H9 (cell line): ENCODE data around the gene HERC3. TPM values are rescaled to one million over a fixed set of nuclear protein-coding genes. Genes with fewer than 3 reads are reported as not detected.

Source experiments
- DNase-seq: peaks from one replicate; pipeline ENCODE4 v3.0.0-alpha.2; 2017
- H2AFZ ChIP-seq: one replicate; pipeline ENCODE4 v1.6.1; 2013; ENCODE audit warnings: mild to moderate bottlenecking, low read length, control low read depth, moderate library complexity
- H2AK5ac ChIP-seq: 2 replicates; pipeline ENCODE4 v1.6.1; 2013; ENCODE audit warnings: low read length, control low read depth, mixed read lengths; ENCODE audit not compliant: insufficient read length
- H2BK120ac ChIP-seq: one replicate; pipeline ENCODE4 v1.6.1; 2013; ENCODE audit warnings: low read depth, mild to moderate bottlenecking, low read length, control low read depth, inconsistent platforms; ENCODE audit not compliant: poor library complexity, severe bottlenecking
- H2BK12ac ChIP-seq: 2 replicates; pipeline ENCODE4 v1.6.1; 2013; ENCODE audit warnings: low read length, control low read depth, mixed read lengths, low read depth; ENCODE audit not compliant: insufficient read length
- H2BK15ac ChIP-seq: 2 replicates; pipeline ENCODE4 v1.6.1; 2013; ENCODE audit warnings: low read depth, low read length, control low read depth
- H2BK20ac ChIP-seq: one replicate; pipeline ENCODE4 v1.6.1; 2013; ENCODE audit warnings: low read depth, mild to moderate bottlenecking, low read length, control low read depth, inconsistent platforms; ENCODE audit not compliant: poor library complexity, severe bottlenecking
- H2BK5ac ChIP-seq: 2 replicates; pipeline ENCODE4 v1.6.1; 2013; ENCODE audit warnings: low read length, control low read depth, mixed read lengths; ENCODE audit not compliant: insufficient read length
- H3K14ac ChIP-seq: 2 replicates; pipeline ENCODE4 v1.6.1; 2013; ENCODE audit warnings: low read length, control low read depth; ENCODE audit not compliant: insufficient read depth
- H3K18ac ChIP-seq: 2 replicates; pipeline ENCODE4 v1.6.1; 2013; ENCODE audit warnings: low read depth, mild to moderate bottlenecking, mixed read lengths, low read length, control low read depth; ENCODE audit not compliant: insufficient read length
- H3K23ac ChIP-seq: 2 replicates; pipeline ENCODE4 v1.6.1; 2013; ENCODE audit warnings: low read length, control low read depth, mixed read lengths, low read depth; ENCODE audit not compliant: insufficient read length
- H3K23me2 ChIP-seq: 2 replicates; pipeline ENCODE4 v1.6.1; 2013; ENCODE audit warnings: low read depth, mild to moderate bottlenecking, mixed read lengths, low read length, control low read depth; ENCODE audit not compliant: insufficient read length, poor library complexity, severe bottlenecking
- H3K27ac ChIP-seq: 2 replicates; pipeline ENCODE4 v1.5.1; 2013; ENCODE audit warnings: low read length, control low read depth, mixed read lengths, low read depth; ENCODE audit not compliant: insufficient read length
- H3K27me3 ChIP-seq: 2 replicates; pipeline ENCODE4 v1.6.1; 2013; ENCODE audit warnings: low read length, control low read depth, inconsistent platforms; ENCODE audit not compliant: insufficient read depth
- H3K4ac ChIP-seq: 2 replicates; pipeline ENCODE4 v1.6.1; 2013; ENCODE audit warnings: low read depth, mild to moderate bottlenecking, control low read depth, inconsistent platforms, low read length, moderate library complexity
- H3K4me1 ChIP-seq: 2 replicates; pipeline ENCODE4 v1.6.1; 2013; ENCODE audit warnings: low read length, control low read depth, inconsistent platforms; ENCODE audit not compliant: insufficient read depth
- H3K4me2 ChIP-seq: 2 replicates; pipeline ENCODE4 v1.6.1; 2013; ENCODE audit warnings: low read length, control low read depth, mixed read lengths; ENCODE audit not compliant: insufficient read length, insufficient read depth
- H3K56ac ChIP-seq: 2 replicates; pipeline ENCODE4 v1.6.1; 2013; ENCODE audit warnings: low read depth, mild to moderate bottlenecking, mixed read lengths, low read length, control low read depth; ENCODE audit not compliant: insufficient read length
- H3K79me1 ChIP-seq: 2 replicates; pipeline ENCODE4 v1.6.1; 2013; ENCODE audit warnings: low read depth, mild to moderate bottlenecking, moderate library complexity, low read length, control low read depth, inconsistent platforms; ENCODE audit not compliant: insufficient read depth, poor library complexity, severe bottlenecking
- H3K79me2 ChIP-seq: 2 replicates; pipeline ENCODE4 v1.6.1; 2013; ENCODE audit warnings: low read length, control low read depth, inconsistent platforms; ENCODE audit not compliant: insufficient read depth
- H3K9ac ChIP-seq: 2 replicates; pipeline ENCODE4 v1.6.1; 2013; ENCODE audit warnings: low read length, control low read depth, mixed read lengths; ENCODE audit not compliant: insufficient read length; ENCODE audit errors: extremely low read depth
- H3K9me3 ChIP-seq: one replicate; pipeline ENCODE4 v1.6.1; 2013; ENCODE audit warnings: low read depth, low read length, inconsistent platforms; ENCODE audit not compliant: control insufficient read depth
- H3T11ph ChIP-seq: one replicate; pipeline ENCODE4 v1.6.1; 2013; ENCODE audit warnings: mild to moderate bottlenecking, low read length, control low read depth, inconsistent platforms
- H4K20me1 ChIP-seq: one replicate; pipeline ENCODE4 v1.6.1; 2013; ENCODE audit not compliant: control insufficient read depth, insufficient read length, insufficient read depth
- H4K5ac ChIP-seq: 2 replicates; pipeline ENCODE4 v1.6.1; 2013; ENCODE audit warnings: low read depth, mild to moderate bottlenecking, mixed read lengths, low read length, control low read depth; ENCODE audit not compliant: insufficient read length
- H4K8ac ChIP-seq: replicated peaks from 2 replicates; pipeline ENCODE4 v1.6.1; 2013; ENCODE audit warnings: low read length, control low read depth, mixed read lengths, low read depth; ENCODE audit not compliant: insufficient read length
- H4K91ac ChIP-seq: 2 replicates; pipeline ENCODE4 v1.6.1; 2013; ENCODE audit warnings: low read depth, mild to moderate bottlenecking, moderate library complexity, mixed read lengths, low read length, control low read depth; ENCODE audit not compliant: insufficient read length
- H3K27ac Mint-ChIP-seq, 3 experiments: 2 replicates in 2 of 3; 3 replicates in 1 of 3; pipeline ENCODE4 v1.8.0; 2020 to 2021; ENCODE audit warnings: mixed read lengths in 3 of 3, mild to moderate bottlenecking in 1 of 3, moderate library complexity in 1 of 3
- H3K27me3 Mint-ChIP-seq: 2 replicates; pipeline ENCODE4 v1.8.0; 2021; ENCODE audit warnings: low read depth, mild to moderate bottlenecking, moderate library complexity, mixed read lengths
- H3K36me3 Mint-ChIP-seq, 3 experiments: 2 replicates in 2 of 3; 3 replicates in 1 of 3; pipeline ENCODE4 v1.8.0; 2020 to 2021; ENCODE audit warnings: low read depth in 3 of 3, mixed read lengths in 3 of 3; ENCODE audit not compliant: insufficient read depth in 1 of 3
- H3K4me1 Mint-ChIP-seq, 2 experiments: 2 replicates each; pipeline ENCODE4 v1.8.0; 2020; ENCODE audit warnings: mixed read lengths in 2 of 2
- H3K4me3 Mint-ChIP-seq, 2 experiments: 2 replicates in 1 of 2; 3 replicates in 1 of 2; pipeline ENCODE4 v1.8.0; 2020 to 2021; ENCODE audit warnings: mild to moderate bottlenecking in 2 of 2, mixed read lengths in 2 of 2, moderate library complexity in 1 of 2
- H3K9me3 Mint-ChIP-seq, 2 experiments: 2 replicates in 1 of 2; 3 replicates in 1 of 2; pipeline ENCODE4 v1.8.0; 2020; ENCODE audit warnings: mild to moderate bottlenecking in 2 of 2, mixed read lengths in 2 of 2, moderate library complexity in 1 of 2
- WGBS: extraction: QIAGEN DNeasy Blood & Tissue Kit; methylation state at CpG from one replicate; pipeline ENCODE4 v1.1.7; 2013; ENCODE audit warnings: missing lambda C conversion rate, low lambda C conversion rate, mixed read lengths; ENCODE audit not compliant: insufficient read length; ENCODE audit errors: extremely low coverage; 5-methylcytosine and 5-hydroxymethylcytosine counted together
- total RNA-seq: library from RNA; stranded (reverse); gene quantifications from 2 replicates; pipeline ENCODE4 v1.2.1, GENCODE V29; 2021
- TF ChIP-seq, protein P1 (sequence below): fragments of 200-600 bp; sonication (generic); conservative IDR thresholded peaks from 3 replicates; pipeline ENCODE4 v1.8.0; 2021; ENCODE audit warnings: antibody characterized with exemption, mild to moderate bottlenecking

HERC3 gene
- total RNA-seq, 1 experiment from 2014 or later = 2.9 TPM

DNA sequence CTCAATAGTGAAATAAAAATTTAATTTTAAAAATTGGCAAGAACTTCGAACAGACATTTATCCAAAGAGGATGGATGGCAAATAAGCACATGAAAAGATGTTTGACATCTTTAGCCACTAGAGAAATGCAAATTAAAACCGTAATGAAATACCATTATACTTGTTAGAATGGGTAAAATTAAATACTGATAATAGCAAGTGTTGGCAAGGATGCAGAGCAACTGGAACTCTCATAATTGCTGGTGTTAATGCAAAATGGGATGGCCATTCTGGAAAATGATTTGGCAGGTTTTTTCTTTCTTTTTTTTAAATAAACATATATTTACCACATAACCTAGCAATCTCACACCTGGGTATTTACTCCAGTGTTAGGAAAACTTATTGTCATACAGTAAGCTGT lies 51.7 kb downstream of the HERC3 start:
- H3T11ph ChIP-seq = no peak overlapping the region
- no peak overlapping the region for H4K91ac ChIP-seq
- H2AK5ac ChIP-seq = no peak overlapping the region
- H3K14ac ChIP-seq = no peak overlapping the region
- no peak overlapping the region for H2BK15ac ChIP-seq
- H4K5ac ChIP-seq = no peak overlapping the region
- no peak overlapping the region for H3K56ac ChIP-seq
- H3K4me1 ChIP-seq = peaks cover 12% of the 10 kb centered on the region
- no peaks in the 10 kb centered on the region for H3K9me3 ChIP-seq
- no peak for DNase-seq
- WGBS = no CpG with 5 or more reads among the region's 2 CpGs
- no peak overlapping the region for H3K18ac ChIP-seq
- H3K4me2 ChIP-seq = no peak overlapping the region
- H3K4ac ChIP-seq = no peak overlapping the region
- H2BK20ac ChIP-seq = no peak overlapping the region
- H3K23ac ChIP-seq = no peak overlapping the region
- H3K23me2 ChIP-seq = no peaks in the 10 kb centered on the region
- H3K4me1 Mint-ChIP-seq = peaks cover 30 to 34% of the 10 kb centered on the region in 2 experiments
- no peaks in the 10 kb centered on the region for H3K79me1 ChIP-seq
- H3K36me3 Mint-ChIP-seq = peaks cover 1 to 13% (median 8%) of the 10 kb centered on the region in 3 experiments; a peak in 5 of 7 replicates
- H3K79me2 ChIP-seq = no peaks in the 10 kb centered on the region
- TF ChIP-seq, protein P1, sequence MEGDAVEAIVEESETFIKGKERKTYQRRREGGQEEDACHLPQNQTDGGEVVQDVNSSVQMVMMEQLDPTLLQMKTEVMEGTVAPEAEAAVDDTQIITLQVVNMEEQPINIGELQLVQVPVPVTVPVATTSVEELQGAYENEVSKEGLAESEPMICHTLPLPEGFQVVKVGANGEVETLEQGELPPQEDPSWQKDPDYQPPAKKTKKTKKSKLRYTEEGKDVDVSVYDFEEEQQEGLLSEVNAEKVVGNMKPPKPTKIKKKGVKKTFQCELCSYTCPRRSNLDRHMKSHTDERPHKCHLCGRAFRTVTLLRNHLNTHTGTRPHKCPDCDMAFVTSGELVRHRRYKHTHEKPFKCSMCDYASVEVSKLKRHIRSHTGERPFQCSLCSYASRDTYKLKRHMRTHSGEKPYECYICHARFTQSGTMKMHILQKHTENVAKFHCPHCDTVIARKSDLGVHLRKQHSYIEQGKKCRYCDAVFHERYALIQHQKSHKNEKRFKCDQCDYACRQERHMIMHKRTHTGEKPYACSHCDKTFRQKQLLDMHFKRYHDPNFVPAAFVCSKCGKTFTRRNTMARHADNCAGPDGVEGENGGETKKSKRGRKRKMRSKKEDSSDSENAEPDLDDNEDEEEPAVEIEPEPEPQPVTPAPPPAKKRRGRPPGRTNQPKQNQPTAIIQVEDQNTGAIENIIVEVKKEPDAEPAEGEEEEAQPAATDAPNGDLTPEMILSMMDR = no peak
- H4K20me1 ChIP-seq = no peaks in the 10 kb centered on the region
- no peak overlapping the region for H3K4me3 Mint-ChIP-seq
- no peak overlapping the region for H2BK5ac ChIP-seq
- H2BK12ac ChIP-seq = no peak overlapping the region
- peaks cover under 1 to 8% of the 10 kb centered on the region in 2 experiments; a peak in 4 of 5 replicates for H3K9me3 Mint-ChIP-seq
- no peaks in the 10 kb centered on the region for H3K27me3 Mint-ChIP-seq
- no peak overlapping the region for H3K27ac Mint-ChIP-seq
- no peaks in the 10 kb centered on the region for H3K27me3 ChIP-seq
- H3K27ac ChIP-seq = no peak overlapping the region
- no peak overlapping the region for H3K9ac ChIP-seq
- H2AFZ ChIP-seq = no peak overlapping the region
- H4K8ac ChIP-seq = no peak overlapping the region
- no peak overlapping the region for H2BK120ac ChIP-seq
